Neural cell (in vitro differentiated cells): Measurements from ENCODE around the gene ATP2B2. TPM values are rescaled to one million over a fixed set of nuclear protein-coding genes. Genes with fewer than 3 reads are reported as not detected.

Experiments
- H2AFZ ChIP-seq: fragments of 200-600, 300-800 bp; sonication (generic), shearing (Covaris generic); 2 replicates; pipeline ENCODE4 v1.6.0; 2014; ENCODE audit warnings: low read depth, mild to moderate bottlenecking, antibody characterized with exemption, low read length, moderate library complexity
- H3F3A ChIP-seq: fragments of 200-600 bp; shearing (Covaris generic); 2 replicates; pipeline ENCODE4 v1.6.1; 2016; ENCODE audit warnings: mild to moderate bottlenecking, moderate library complexity, mixed read lengths, antibody characterized with exemption, low read length; ENCODE audit not compliant: insufficient read depth, poor library complexity, severe bottlenecking
- H3K27ac ChIP-seq: fragments of 200-600, 300-800 bp; sonication (generic), shearing (Covaris generic); 2 replicates; pipeline ENCODE4 v1.5.1; 2014; ENCODE audit warnings: mild to moderate bottlenecking, low read length, moderate library complexity
- H3K27me3 ChIP-seq: fragments of 300-800, 200-600 bp; sonication (generic), shearing (Covaris generic); 2 replicates; pipeline ENCODE4 v1.6.0; 2014; ENCODE audit warnings: mild to moderate bottlenecking, low read depth, low read length, moderate library complexity; ENCODE audit not compliant: insufficient read depth
- H3K36me3 ChIP-seq: fragments of 300-800, 200-600 bp; sonication (generic), shearing (Covaris generic); 2 replicates; pipeline ENCODE4 v1.5.1; 2014; ENCODE audit warnings: mild to moderate bottlenecking, antibody characterized with exemption, low read length, moderate library complexity; ENCODE audit not compliant: insufficient read depth
- H3K4me2 ChIP-seq: fragments of 300-800, 200-600 bp; sonication (generic), shearing (Covaris generic); 2 replicates; pipeline ENCODE4 v1.6.0; 2014; ENCODE audit warnings: mild to moderate bottlenecking, low read length
- H3K4me3 ChIP-seq: fragments of 300-800, 200-600 bp; sonication (generic), shearing (Covaris generic); 2 replicates; pipeline ENCODE4 v1.5.1; 2014; ENCODE audit warnings: mild to moderate bottlenecking, low read length, moderate library complexity
- H3K79me2 ChIP-seq: fragments of 200-600 bp; shearing (Covaris generic); replicated peaks from 2 replicates; pipeline ENCODE4 v1.6.0; 2014; ENCODE audit warnings: mild to moderate bottlenecking, low read length, moderate library complexity; ENCODE audit not compliant: insufficient read depth
- H3K9ac ChIP-seq: fragments of 300-800, 200-600 bp; sonication (generic), shearing (Covaris generic); 2 replicates; pipeline ENCODE4 v1.6.1; 2016; ENCODE audit warnings: mild to moderate bottlenecking, low read length, mixed read lengths
- H3K9me2 ChIP-seq: fragments of 200-600 bp; shearing (Covaris generic); 2 replicates; pipeline ENCODE4 v1.6.1; 2016; ENCODE audit warnings: mild to moderate bottlenecking, low read length, mixed read lengths; ENCODE audit not compliant: insufficient read depth
- H3K9me3 ChIP-seq: fragments of 200-600, 300-800 bp; sonication (generic), shearing (Covaris generic); 2 replicates; pipeline ENCODE4 v1.6.1; 2016; ENCODE audit warnings: mild to moderate bottlenecking, mixed run types, low read length, moderate library complexity, mixed read lengths
- H4K20me1 ChIP-seq: fragments of 200-600 bp; shearing (Covaris generic); 2 replicates; pipeline ENCODE4 v1.6.1; 2016; ENCODE audit warnings: mild to moderate bottlenecking, mixed run types; ENCODE audit not compliant: insufficient read depth
- CTCF ChIP-seq: fragments of 450-650 bp; IDR thresholded peaks from 2 replicates; pipeline ENCODE4 v1.5.1; 2014; ENCODE audit warnings: antibody characterized with exemption, mild to moderate bottlenecking, moderate library complexity; ENCODE audit not compliant: poor library complexity, severe bottlenecking
- EP300 ChIP-seq: fragments of 450-650 bp; conservative IDR thresholded peaks from 2 replicates; pipeline ENCODE4 v1.6.1; 2014; ENCODE audit warnings: antibody characterized with exemption, mild to moderate bottlenecking, moderate library complexity; ENCODE audit not compliant: poor library complexity, severe bottlenecking
- EZH2 ChIP-seq: fragments of 200-600, 300-800 bp; shearing (Covaris generic), sonication (generic); IDR thresholded peaks from 2 replicates; pipeline ENCODE4 v1.6.1; 2014; ENCODE audit warnings: antibody characterized with exemption, low read length, borderline replicate concordance, mild to moderate bottlenecking; ENCODE audit not compliant: insufficient read depth, poor library complexity, severe bottlenecking
- MXI1 ChIP-seq: fragments of 450-650 bp; conservative IDR thresholded peaks from 2 replicates; pipeline ENCODE4 v1.6.1; 2014; ENCODE audit warnings: antibody characterized with exemption, mild to moderate bottlenecking; ENCODE audit not compliant: poor library complexity, severe bottlenecking
- POLR2AphosphoS5 ChIP-seq: IDR thresholded peaks from 2 replicates; pipeline ENCODE4 v1.6.1; 2012
- RAD21 ChIP-seq: fragments of 450-650 bp; conservative IDR thresholded peaks from 2 replicates; pipeline ENCODE4 v1.6.1; 2014; ENCODE audit warnings: antibody characterized with exemption, mild to moderate bottlenecking, moderate library complexity
- REST ChIP-seq: IDR thresholded peaks from 2 replicates; pipeline ENCODE4 v1.6.1; 2012; ENCODE audit warnings: borderline replicate concordance
- SMC3 ChIP-seq: fragments of 450-650 bp; conservative IDR thresholded peaks from 2 replicates; pipeline ENCODE4 v1.6.1; 2014; ENCODE audit warnings: antibody characterized with exemption, mild to moderate bottlenecking, moderate library complexity; ENCODE audit not compliant: poor library complexity
- TAF1 ChIP-seq: IDR thresholded peaks from 2 replicates; pipeline ENCODE4 v1.6.1; 2012; ENCODE audit warnings: low read depth
- polyA plus RNA-seq: library from polyadenylated mRNA; depleted of rRNA; stranded (reverse); fragments of >200 nt; gene quantifications from 2 replicates; pipeline ENCODE4 v1.2.3, GENCODE V29; 2014

Gene ATP2B2
- polyA plus RNA-seq, 1 donor from 2014 or later, result 8.3 TPM

GRCh38 chr3:10277115-10277625 lies 228.2 kb downstream of the ATP2B2 start:
- Histone ChIP-seq H3K27ac (no peak overlapping the region), H3K36me3 (no peaks in the 10 kb centered on the region)
- TF ChIP-seq EZH2, result no peak
- no peak for TF ChIP-seq CTCF
- no peak for TF ChIP-seq RAD21
- no peak for TF ChIP-seq REST
- TF ChIP-seq MXI1, result no peak
- TF ChIP-seq TAF1, result no peak
- TF ChIP-seq POLR2AphosphoS5, result no peak
- no peak for TF ChIP-seq SMC3
- no peak for TF ChIP-seq EP300

GRCh38 chr3:10274601-10275000 lies 230.8 kb downstream of the ATP2B2 start:
- no peak for TF ChIP-seq TAF1
- TF ChIP-seq EZH2, result no peak
- no peak for TF ChIP-seq EP300
- no peak for TF ChIP-seq RAD21
- no peak for TF ChIP-seq REST
- TF ChIP-seq POLR2AphosphoS5, result no peak
- no peak for TF ChIP-seq SMC3
- Histone ChIP-seq H3F3A (no peaks in the 10 kb centered on the region), H4K20me1 (no peaks in the 10 kb centered on the region), H3K9me3 (no peaks in the 10 kb centered on the region), H3K9me2 (no peaks in the 10 kb centered on the region), H3K79me2 (no peaks in the 10 kb centered on the region), H3K36me3 (no peaks in the 10 kb centered on the region), H3K27ac (no peak overlapping the region), H3K4me2 (no peak overlapping the region), H3K27me3 (no peaks in the 10 kb centered on the region), H3K4me3 (no peak overlapping the region), H3K9ac (no peak overlapping the region), H2AFZ (no peak overlapping the region)

More at GRCh38 chr3:10277115-10277625, 228.2 kb downstream of the ATP2B2 start:
- Histone ChIP-seq H3K9ac (no peak overlapping the region), H3K27me3 (no peaks in the 10 kb centered on the region), H2AFZ (no peak overlapping the region), H3K9me3 (no peaks in the 10 kb centered on the region), H3F3A (no peaks in the 10 kb centered on the region), H3K4me2 (no peak overlapping the region), H3K79me2 (no peaks in the 10 kb centered on the region), H3K9me2 (no peaks in the 10 kb centered on the region), H4K20me1 (no peaks in the 10 kb centered on the region), H3K4me3 (no peak overlapping the region)
